ENCODE results near the gene ZNF385B. TPM values are rescaled to one million over a fixed set of nuclear protein-coding genes. Genes with fewer than 3 reads are reported as not detected.

The ZNF385B gene
- total and polyA plus RNA-seq, 4 experiments from 2014 or later: not detected

- POLR2A ChIA-PET (ENCODE audit: partially characterized antibody): no interaction called here
- no peaks in the 10 kb centered on the region for H3K27me3 Mint-ChIP-seq
- no peak overlapping the region for H3K27ac Mint-ChIP-seq
- no peaks in the 10 kb centered on the region for H3K4me1 Mint-ChIP-seq
- CTCF ChIA-PET (ENCODE audit: partially characterized antibody): no interaction called here
- peaks cover 0 to 3% (median 0%) of the 10 kb centered on the region in 8 donors for H3K9me3 Mint-ChIP-seq
- no peak overlapping the region for H3K4me3 Mint-ChIP-seq
- intact Hi-C loops (cut with micrococcal nuclease): no loop called here
- H3K4me1 ChIP-seq (ENCODE audit: insufficient read depth, low read length): no peaks in the 10 kb centered on the region
- no peaks in the 10 kb centered on the region for H3K36me3 ChIP-seq (ENCODE audit: insufficient read depth, low read length)
- no peaks in the 10 kb centered on the region for H3K9me3 ChIP-seq (ENCODE audit: control insufficient read depth in 1 of 2, low read length in 2 of 2)
- H3K27ac ChIP-seq (ENCODE audit: low read depth, low read length): no peak overlapping the region
- H3K36me3 Mint-ChIP-seq: no peaks in the 10 kb centered on the region
- no peak overlapping the region for H3K4me3 ChIP-seq (ENCODE audit: low read length in 2 of 2)
- H3K27me3 ChIP-seq (ENCODE audit: insufficient read depth, low read length): no peaks in the 10 kb centered on the region
- no peak for DNase-seq
Measured at GRCh38 chr2:179661986-179662385, 199.4 kb downstream of the ZNF385B start.

GRCh38 chr2:179657068-179657595, 204.3 kb downstream of the ZNF385B start:
- CTCF ChIA-PET (ENCODE audit: partially characterized antibody): no interaction called here
- Mint-ChIP-seq H3K9me3 (peaks cover 0 to 3% (median 0%) of the 10 kb centered on the region in 8 donors), H3K4me3 (no peak overlapping the region), H3K36me3 (no peaks in the 10 kb centered on the region), H3K27ac (no peak overlapping the region), H3K4me1 (no peaks in the 10 kb centered on the region), H3K27me3 (peaks cover 0 to 1% of the 10 kb centered on the region in 2 donors)
- H3K4me3 ChIP-seq (ENCODE audit: low read length in 2 of 2): no peak overlapping the region
- no peaks in the 10 kb centered on the region for H3K27me3 ChIP-seq (ENCODE audit: insufficient read depth, low read length)
- no peaks in the 10 kb centered on the region for H3K9me3 ChIP-seq (ENCODE audit: control insufficient read depth in 1 of 2, low read length in 2 of 2)
- H3K36me3 ChIP-seq (ENCODE audit: insufficient read depth, low read length): no peaks in the 10 kb centered on the region
- H3K4me1 ChIP-seq (ENCODE audit: insufficient read depth, low read length): no peaks in the 10 kb centered on the region
- H3K27ac ChIP-seq (ENCODE audit: low read depth, low read length): no peak overlapping the region
- intact Hi-C loops (cut with micrococcal nuclease): no loop called here
- DNase-seq: no peak
- POLR2A ChIA-PET (ENCODE audit: partially characterized antibody): no interaction called here

GRCh38 chr2:179655627-179656026, 205.8 kb downstream of the ZNF385B start:
- Mint-ChIP-seq H3K4me3 (no peak overlapping the region), H3K27me3 (peaks cover 0 to 1% of the 10 kb centered on the region in 2 donors), H3K4me1 (no peaks in the 10 kb centered on the region), H3K27ac (no peak overlapping the region), H3K36me3 (no peaks in the 10 kb centered on the region), H3K9me3 (peaks cover 0 to 3% (median 0%) of the 10 kb centered on the region in 8 donors)
- Histone ChIP-seq H3K4me3 (ENCODE audit: low read length in 2 of 2) (no peak overlapping the region), H3K4me1 (ENCODE audit: insufficient read depth, low read length) (no peaks in the 10 kb centered on the region), H3K9me3 (ENCODE audit: control insufficient read depth in 1 of 2, low read length in 2 of 2) (no peaks in the 10 kb centered on the region), H3K27me3 (ENCODE audit: insufficient read depth, low read length) (no peaks in the 10 kb centered on the region), H3K27ac (ENCODE audit: low read depth, low read length) (no peak overlapping the region), H3K36me3 (ENCODE audit: insufficient read depth, low read length) (no peaks in the 10 kb centered on the region)
- CTCF ChIA-PET (ENCODE audit: partially characterized antibody): no interaction called here
- intact Hi-C loops (cut with micrococcal nuclease): loop anchor here (2.0 kb wide), 1 partner anchor 55 kb away; no protein-coding TSS in a partner anchor
- DNase-seq: no peak
- POLR2A ChIA-PET (ENCODE audit: partially characterized antibody): no interaction called here

GRCh38 chr2:179654806-179655205, 206.6 kb downstream of the ZNF385B start:
- Mint-ChIP-seq H3K4me3 (no peak overlapping the region), H3K4me1 (no peaks in the 10 kb centered on the region), H3K27ac (no peak overlapping the region), H3K9me3 (peaks cover 0 to 3% (median 0%) of the 10 kb centered on the region in 8 donors), H3K36me3 (no peaks in the 10 kb centered on the region), H3K27me3 (peaks cover 0 to 1% of the 10 kb centered on the region in 2 donors)
- Histone ChIP-seq H3K27me3 (ENCODE audit: insufficient read depth, low read length) (no peaks in the 10 kb centered on the region), H3K4me1 (ENCODE audit: insufficient read depth, low read length) (no peaks in the 10 kb centered on the region), H3K27ac (ENCODE audit: low read depth, low read length) (no peak overlapping the region), H3K4me3 (ENCODE audit: low read length in 2 of 2) (no peak overlapping the region), H3K9me3 (ENCODE audit: control insufficient read depth in 1 of 2, low read length in 2 of 2) (no peaks in the 10 kb centered on the region), H3K36me3 (ENCODE audit: insufficient read depth, low read length) (no peaks in the 10 kb centered on the region)
- ChIA-PET POLR2A (ENCODE audit: partially characterized antibody) (no interaction called here), CTCF (ENCODE audit: partially characterized antibody) (no interaction called here)
- intact Hi-C loops (cut with micrococcal nuclease): loop anchor here (2.0 kb wide), 1 partner anchor 54 kb away; no protein-coding TSS in a partner anchor
- DNase-seq: no peak

- Histone ChIP-seq H3K4me3 (ENCODE audit: low read length in 2 of 2) (no peak overlapping the region), H3K4me1 (ENCODE audit: insufficient read depth, low read length) (no peaks in the 10 kb centered on the region), H3K9me3 (ENCODE audit: control insufficient read depth in 1 of 2, low read length in 2 of 2) (no peaks in the 10 kb centered on the region), H3K27me3 (ENCODE audit: insufficient read depth, low read length) (no peaks in the 10 kb centered on the region), H3K36me3 (ENCODE audit: insufficient read depth, low read length) (no peaks in the 10 kb centered on the region), H3K27ac (ENCODE audit: low read depth, low read length) (no peak overlapping the region)
- H3K4me3 Mint-ChIP-seq: no peak overlapping the region
- ChIA-PET CTCF (ENCODE audit: partially characterized antibody) (no interaction called here), POLR2A (ENCODE audit: partially characterized antibody) (no interaction called here)
- H3K27ac Mint-ChIP-seq: no peak overlapping the region
- H3K36me3 Mint-ChIP-seq: no peaks in the 10 kb centered on the region
- H3K27me3 Mint-ChIP-seq: peaks cover 0 to 1% of the 10 kb centered on the region in 2 donors
- H3K4me1 Mint-ChIP-seq: no peaks in the 10 kb centered on the region
- H3K9me3 Mint-ChIP-seq: no peaks in the 10 kb centered on the region
- DNase-seq: no peak
- intact Hi-C loops (cut with micrococcal nuclease): no loop called here
Measured at GRCh38 chr2:179652296-179652695, 209.1 kb downstream of the ZNF385B start.

- ChIA-PET CTCF (ENCODE audit: partially characterized antibody) (no interaction called here), POLR2A (ENCODE audit: partially characterized antibody) (no interaction called here)
- Mint-ChIP-seq H3K27me3 (peaks cover 0 to 1% of the 10 kb centered on the region in 2 donors), H3K4me1 (no peaks in the 10 kb centered on the region), H3K27ac (no peak overlapping the region), H3K9me3 (no peaks in the 10 kb centered on the region), H3K4me3 (no peak overlapping the region), H3K36me3 (no peaks in the 10 kb centered on the region)
- Histone ChIP-seq H3K27ac (ENCODE audit: low read depth, low read length) (no peak overlapping the region), H3K4me1 (ENCODE audit: insufficient read depth, low read length) (no peaks in the 10 kb centered on the region), H3K4me3 (ENCODE audit: low read length in 2 of 2) (no peak overlapping the region), H3K27me3 (ENCODE audit: insufficient read depth, low read length) (no peaks in the 10 kb centered on the region), H3K9me3 (ENCODE audit: control insufficient read depth in 1 of 2, low read length in 2 of 2) (no peaks in the 10 kb centered on the region), H3K36me3 (ENCODE audit: insufficient read depth, low read length) (no peaks in the 10 kb centered on the region)
- DNase-seq: no peak
- intact Hi-C loops (cut with micrococcal nuclease): no loop called here
Measured at GRCh38 chr2:179650420-179650819, 211.0 kb downstream of the ZNF385B start.

GRCh38 chr2:179646862-179647587, 214.4 kb downstream of the ZNF385B start:
- no peaks in the 10 kb centered on the region for H3K36me3 Mint-ChIP-seq
- intact Hi-C loops (cut with micrococcal nuclease): no loop called here

More at GRCh38 chr2:179646862-179647587, 214.4 kb downstream of the ZNF385B start:
- H3K4me3 ChIP-seq (ENCODE audit: low read length in 2 of 2): no peak overlapping the region
- Mint-ChIP-seq H3K4me1 (no peaks in the 10 kb centered on the region), H3K27ac (no peak overlapping the region), H3K27me3 (peaks cover 0 to 3% of the 10 kb centered on the region in 2 donors), H3K4me3 (no peak overlapping the region), H3K9me3 (no peaks in the 10 kb centered on the region)
- H3K27ac ChIP-seq (ENCODE audit: low read depth, low read length): no peak overlapping the region
- H3K27me3 ChIP-seq (ENCODE audit: insufficient read depth, low read length): no peaks in the 10 kb centered on the region
- no peaks in the 10 kb centered on the region for H3K4me1 ChIP-seq (ENCODE audit: insufficient read depth, low read length)
- no peak for DNase-seq
- POLR2A ChIA-PET (ENCODE audit: partially characterized antibody): no interaction called here
- no peaks in the 10 kb centered on the region for H3K9me3 ChIP-seq (ENCODE audit: control insufficient read depth in 1 of 2, low read length in 2 of 2)
- CTCF ChIA-PET (ENCODE audit: partially characterized antibody): no interaction called here
- H3K36me3 ChIP-seq (ENCODE audit: insufficient read depth, low read length): no peaks in the 10 kb centered on the region

Data from CD4-positive, alpha-beta memory T cell (primary cell).